Activated CD8-positive, alpha-beta T cell treated with anti-CD3 and anti-CD28 coated beads for 36 hours (primary cell): Measurements from ENCODE around the gene ACTRT2. TPM values are rescaled to one million over a fixed set of nuclear protein-coding genes. Genes with fewer than 3 reads are reported as not detected.

Experiments used
- ATAC-seq: fragments of 200-7000 bp; cut with Tn5 transposase; one replicate; pipeline ENCODE4 v1.10.0; 2021; ENCODE audit warnings: mild to moderate bottlenecking, moderate library complexity
- CTCF ChIA-PET: fragments of 350-600 bp; sonication (Branson Sonifier 250); formaldehyde crosslinking; loops from one replicate; lab custom pipeline; 2021; ENCODE audit warnings: antibody characterized with exemption; lab: Charles Lee
- POLR2A ChIA-PET: fragments of 350-600 bp; sonication (Branson Sonifier 250); formaldehyde crosslinking; loops from one replicate; lab custom pipeline; 2021; ENCODE audit warnings: antibody characterized with exemption; lab: Charles Lee
- DNase-seq: peaks from one replicate; pipeline ENCODE4 v3.0.0-alpha.2; 2020
- H3K27ac Mint-ChIP-seq: one replicate; pipeline ENCODE4 v1.8.0; 2021; ENCODE audit warnings: mild to moderate bottlenecking, mixed read lengths
- H3K27me3 Mint-ChIP-seq: one replicate; pipeline ENCODE4 v1.8.0; 2021; ENCODE audit warnings: mixed read lengths
- H3K36me3 Mint-ChIP-seq: one replicate; pipeline ENCODE4 v1.8.0; 2021; ENCODE audit warnings: low read depth, mixed read lengths
- H3K4me1 Mint-ChIP-seq: one replicate; pipeline ENCODE4 v1.8.0; 2021; ENCODE audit warnings: low read depth, mixed read lengths
- H3K4me3 Mint-ChIP-seq: one replicate; pipeline ENCODE4 v1.8.0; 2021; ENCODE audit warnings: mild to moderate bottlenecking, moderate library complexity, mixed read lengths
- H3K9me3 Mint-ChIP-seq: one replicate; pipeline ENCODE4 v1.8.0; 2021; ENCODE audit warnings: mixed read lengths
- intact Hi-C: fragments of 100-400 bp; cut with micrococcal nuclease; formaldehyde crosslinking; loops from one replicate; pipeline ENCODE4 v1.10.0; 2022
- total RNA-seq, 2 experiments: library from RNA; stranded (reverse); gene quantifications; one replicate each; pipeline ENCODE4 v1.2.3, GENCODE V29; 2021
- TF ChIP-seq, protein P1 (sequence below): fragments of 200-600 bp; IDR thresholded peaks from one replicate; pipeline ENCODE4 v1.8.0; 2022; ENCODE audit warnings: antibody characterized with exemption, mild to moderate bottlenecking

The ACTRT2 gene
- total RNA-seq, 2 experiments from 2014 or later, result not detected

DNA sequence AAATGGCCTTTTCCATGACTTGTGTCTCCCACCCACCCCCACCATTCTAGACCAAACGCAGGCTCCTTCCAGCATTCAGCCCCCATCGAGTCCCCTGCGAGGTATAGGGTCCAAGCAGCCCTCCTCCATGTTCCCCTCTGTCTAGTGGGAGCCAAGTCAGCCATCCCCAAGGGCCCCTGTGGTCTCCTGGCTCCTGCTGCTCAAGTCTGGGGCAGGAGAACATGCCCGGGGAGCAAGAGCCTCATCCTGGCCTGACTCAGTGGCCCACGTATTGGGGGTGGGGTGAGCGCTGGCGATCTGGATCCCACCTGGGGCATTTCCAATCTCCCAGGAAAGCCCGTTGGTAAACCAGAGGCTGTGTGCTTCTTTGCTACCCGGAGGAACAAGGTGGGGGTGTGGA lies 43.6 kb downstream of the ACTRT2 start:
- intact Hi-C loops, result no loop called here
- H3K4me3 Mint-ChIP-seq, result no peak overlapping the region
- DNase-seq (no peak), ATAC-seq (no peak)
- CTCF ChIA-PET, result no interaction called here
- H3K27me3 Mint-ChIP-seq, result peaks cover 16% of the 10 kb centered on the region
- no peaks in the 10 kb centered on the region for H3K36me3 Mint-ChIP-seq
- POLR2A ChIA-PET, result no interaction called here
- H3K4me1 Mint-ChIP-seq, result peaks cover 2% of the 10 kb centered on the region
- no peaks in the 10 kb centered on the region for H3K9me3 Mint-ChIP-seq
- TF ChIP-seq, protein P1, sequence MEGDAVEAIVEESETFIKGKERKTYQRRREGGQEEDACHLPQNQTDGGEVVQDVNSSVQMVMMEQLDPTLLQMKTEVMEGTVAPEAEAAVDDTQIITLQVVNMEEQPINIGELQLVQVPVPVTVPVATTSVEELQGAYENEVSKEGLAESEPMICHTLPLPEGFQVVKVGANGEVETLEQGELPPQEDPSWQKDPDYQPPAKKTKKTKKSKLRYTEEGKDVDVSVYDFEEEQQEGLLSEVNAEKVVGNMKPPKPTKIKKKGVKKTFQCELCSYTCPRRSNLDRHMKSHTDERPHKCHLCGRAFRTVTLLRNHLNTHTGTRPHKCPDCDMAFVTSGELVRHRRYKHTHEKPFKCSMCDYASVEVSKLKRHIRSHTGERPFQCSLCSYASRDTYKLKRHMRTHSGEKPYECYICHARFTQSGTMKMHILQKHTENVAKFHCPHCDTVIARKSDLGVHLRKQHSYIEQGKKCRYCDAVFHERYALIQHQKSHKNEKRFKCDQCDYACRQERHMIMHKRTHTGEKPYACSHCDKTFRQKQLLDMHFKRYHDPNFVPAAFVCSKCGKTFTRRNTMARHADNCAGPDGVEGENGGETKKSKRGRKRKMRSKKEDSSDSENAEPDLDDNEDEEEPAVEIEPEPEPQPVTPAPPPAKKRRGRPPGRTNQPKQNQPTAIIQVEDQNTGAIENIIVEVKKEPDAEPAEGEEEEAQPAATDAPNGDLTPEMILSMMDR, result no peak
- H3K27ac Mint-ChIP-seq, result no peak overlapping the region

DNA sequence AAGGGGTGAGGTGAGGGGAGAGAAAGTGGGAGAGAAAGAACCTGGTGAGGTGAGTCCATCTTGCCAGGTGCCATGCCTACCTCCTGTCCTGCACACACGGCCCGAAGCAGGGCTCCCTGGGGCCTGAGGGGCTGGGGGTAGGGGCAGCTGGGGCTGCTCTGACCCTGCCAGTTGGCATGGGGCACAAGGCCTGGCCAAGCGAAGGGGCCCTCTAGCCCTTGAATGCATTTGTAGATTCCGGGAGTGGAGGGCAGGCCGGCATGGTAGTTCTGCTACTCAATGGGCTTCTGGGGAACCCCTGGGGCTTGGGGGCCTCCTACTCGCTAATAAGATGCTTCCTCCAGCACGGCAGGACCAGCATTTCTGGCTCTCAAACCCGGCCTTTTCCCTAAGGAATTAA lies 44.1 kb downstream of the ACTRT2 start:
- ATAC-seq (no peak), DNase-seq (no peak)
- TF ChIP-seq, protein P1, result no peak
- no peak overlapping the region for H3K27ac Mint-ChIP-seq
- H3K9me3 Mint-ChIP-seq, result no peaks in the 10 kb centered on the region
- H3K36me3 Mint-ChIP-seq, result no peaks in the 10 kb centered on the region
- intact Hi-C loops, result no loop called here
- peaks cover 16% of the 10 kb centered on the region for H3K27me3 Mint-ChIP-seq
- ChIA-PET POLR2A (no interaction called here), CTCF (no interaction called here)
- H3K4me3 Mint-ChIP-seq, result no peak overlapping the region
- H3K4me1 Mint-ChIP-seq, result peaks cover 2% of the 10 kb centered on the region

DNA sequence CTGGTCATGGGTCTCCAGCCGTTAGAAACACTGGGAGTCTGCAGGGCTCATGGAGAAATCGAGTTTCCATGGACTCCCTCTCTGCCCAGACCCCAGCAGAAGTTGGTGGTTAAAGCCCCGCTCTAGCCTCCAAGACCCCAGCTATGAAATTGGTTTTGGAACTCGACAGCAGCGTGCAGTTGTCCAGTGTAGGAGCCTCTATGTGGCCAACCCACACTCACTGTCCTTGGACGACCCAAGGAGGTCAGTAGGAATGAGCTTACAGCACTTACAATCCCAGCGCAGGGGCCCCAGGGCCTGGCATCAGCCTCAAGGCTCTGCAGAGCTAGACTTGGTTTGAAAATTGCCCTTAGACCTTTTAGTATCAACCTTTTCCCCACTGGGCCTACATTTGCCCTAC lies 44.5 kb downstream of the ACTRT2 start:
- Mint-ChIP-seq H3K27ac (no peak overlapping the region), H3K9me3 (no peaks in the 10 kb centered on the region), H3K36me3 (no peaks in the 10 kb centered on the region), H3K27me3 (peaks cover 17% of the 10 kb centered on the region), H3K4me1 (peaks cover 2% of the 10 kb centered on the region), H3K4me3 (no peak overlapping the region)
- intact Hi-C loops, result no loop called here
- TF ChIP-seq, protein P1, result no peak
- POLR2A ChIA-PET, result no interaction called here
- CTCF ChIA-PET, result no interaction called here
- ATAC-seq, result no peak
- no peak for DNase-seq

DNA sequence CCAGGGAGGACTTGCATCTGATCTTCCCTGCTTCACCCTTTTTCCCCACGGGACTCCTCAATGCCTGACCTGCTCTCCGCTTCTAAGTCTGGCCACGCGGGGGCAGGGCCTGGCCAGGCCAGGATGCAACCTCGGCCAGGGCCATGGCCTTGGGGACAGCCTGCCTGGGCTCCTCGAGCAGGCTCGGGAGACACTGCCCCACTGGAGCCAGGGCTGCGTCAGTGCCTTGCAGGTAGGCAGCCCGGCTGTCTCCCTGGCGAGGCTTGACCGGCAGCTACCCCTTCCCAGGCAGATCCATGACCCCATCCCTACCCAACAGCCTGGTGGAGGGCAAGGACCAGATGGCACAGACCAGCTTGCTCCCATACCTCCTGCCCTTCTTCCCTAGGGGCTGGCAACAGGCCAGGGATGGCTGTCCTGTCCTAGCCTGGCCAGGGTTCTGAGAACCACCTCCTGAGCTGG lies 45.0 kb downstream of the ACTRT2 start:
- Mint-ChIP-seq H3K9me3 (no peaks in the 10 kb centered on the region), H3K36me3 (no peaks in the 10 kb centered on the region), H3K4me1 (peaks cover 2% of the 10 kb centered on the region), H3K27ac (no peak overlapping the region), H3K4me3 (no peak overlapping the region), H3K27me3 (peaks cover 19% of the 10 kb centered on the region)
- intact Hi-C loops, result no loop called here
- TF ChIP-seq, protein P1, result no peak
- ATAC-seq (no peak), DNase-seq (no peak)
- POLR2A ChIA-PET, result no interaction called here
- CTCF ChIA-PET, result no interaction called here

DNA sequence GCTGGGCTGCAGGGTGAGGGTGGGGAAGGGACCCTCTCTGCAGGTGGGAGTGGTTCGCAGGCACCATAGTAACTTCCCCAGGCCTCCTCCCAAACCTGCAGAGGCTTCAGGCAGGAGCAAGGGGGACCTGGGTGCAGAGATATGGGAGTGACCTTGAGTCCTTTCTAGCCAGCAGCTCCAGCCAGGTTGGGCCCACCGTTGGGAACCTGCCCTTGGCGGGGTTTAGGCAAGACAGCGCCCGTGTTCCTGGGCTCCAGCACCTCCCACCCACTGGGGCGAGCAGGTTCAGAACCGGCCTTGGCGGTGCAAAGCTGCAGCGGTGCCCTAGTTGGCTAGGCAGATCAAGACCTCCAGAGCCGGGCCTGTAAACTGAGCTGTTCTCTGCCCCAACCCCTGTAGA lies 45.6 kb downstream of the ACTRT2 start:
- no peak for DNase-seq
- no peaks in the 10 kb centered on the region for H3K9me3 Mint-ChIP-seq

More for the DNA sequence above, 45.6 kb downstream of the ACTRT2 start:
- Mint-ChIP-seq H3K4me1 (peaks cover 2% of the 10 kb centered on the region), H3K27me3 (peaks cover 23% of the 10 kb centered on the region), H3K4me3 (no peak overlapping the region), H3K27ac (no peak overlapping the region), H3K36me3 (no peaks in the 10 kb centered on the region)
- no peak for ATAC-seq
- TF ChIP-seq, protein P1, result no peak
- intact Hi-C loops, result no loop called here
- ChIA-PET CTCF (no interaction called here), POLR2A (no interaction called here)
